ENCODE measurements around the gene IL1RL1. TPM values are rescaled to one million over a fixed set of nuclear protein-coding genes. Genes with fewer than 3 reads are reported as not detected.

Gene IL1RL1
- polyA plus RNA-seq, 1 donor = 0.46 TPM

- H3K27ac ChIP-seq (ENCODE audit: low read length) = no peak overlapping the region
- DNase-seq = no peak
- no peaks in the 10 kb centered on the region for H3K4me1 ChIP-seq (ENCODE audit: control insufficient read depth, insufficient read depth, low read length)
- no peaks in the 10 kb centered on the region for H3K9me3 ChIP-seq (ENCODE audit: control insufficient read depth, low read depth, low read length)
- peaks cover 8% of the 10 kb centered on the region for H3K27me3 ChIP-seq (ENCODE audit: control insufficient read depth, insufficient read depth, low read length)
- no peaks in the 10 kb centered on the region for H3K36me3 ChIP-seq (ENCODE audit: control insufficient read depth, insufficient read depth, low read length)
- no CpG with 5 or more reads among the region's 1 CpG for WGBS (ENCODE audit: insufficient coverage, low lambda C conversion rate)
- H3K4me3 ChIP-seq (ENCODE audit: low read length) = no peak overlapping the region
Observed at GRCh38 chr2:102350137-102350793, 38.9 kb downstream of the IL1RL1 start.

DNA sequence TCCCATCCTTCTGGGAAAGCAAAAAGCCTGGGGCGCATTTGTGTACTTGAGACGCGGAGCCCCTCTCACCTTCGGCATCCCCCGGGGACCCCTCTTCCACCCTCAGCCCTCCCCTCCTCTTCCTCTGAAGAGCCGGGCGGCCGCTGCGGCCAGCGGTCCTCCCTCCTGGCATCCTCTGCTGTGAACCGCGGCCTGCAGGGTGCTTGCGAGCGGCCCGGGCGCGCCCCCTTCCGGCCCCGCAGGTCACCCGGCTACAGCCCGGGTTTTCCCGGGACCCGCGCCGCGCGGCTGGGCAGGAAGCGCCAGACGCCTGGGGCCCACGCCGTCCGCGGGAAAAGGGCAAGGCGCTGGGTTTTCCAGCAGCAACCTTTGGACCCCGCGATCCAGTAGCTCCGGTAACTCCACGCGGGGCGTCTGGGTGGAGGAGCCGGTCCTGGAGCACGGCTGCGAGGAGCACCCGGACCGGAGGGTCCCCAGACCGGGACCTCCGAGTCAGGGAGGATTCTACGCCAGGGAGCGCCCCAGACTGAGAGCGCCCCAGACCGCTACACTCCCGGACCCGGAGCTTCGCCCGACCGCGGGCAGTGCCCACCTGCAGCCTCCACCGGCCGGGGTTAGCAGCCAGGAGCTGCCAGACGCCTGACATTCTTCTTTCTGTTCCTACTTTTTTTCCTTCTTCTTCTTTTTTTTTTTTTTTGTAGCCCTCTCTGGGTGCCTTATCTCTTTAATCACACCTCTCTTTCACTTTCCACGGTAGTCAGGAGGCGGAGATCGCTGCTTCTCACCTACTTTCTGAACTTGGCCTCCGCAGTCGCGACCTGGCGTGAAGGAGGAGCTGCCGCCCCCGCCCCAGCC, 44.4 kb downstream of the IL1RL1 start, which contains the start of gene IL18R1:
Gene IL18R1 (plus strand): TSS at position 271 of the 855 bp plus-strand sequence. CDS start 6,865 bp downstream, outside the sequence.
- peaks cover 3% of the 10 kb centered on the region for H3K27me3 ChIP-seq (ENCODE audit: control insufficient read depth, insufficient read depth, low read length)
- no peaks in the 10 kb centered on the region for H3K4me1 ChIP-seq (ENCODE audit: control insufficient read depth, insufficient read depth, low read length)
- 0% methylated on average over 3 of the region's 69 CpGs for whole genome bisulfite sequencing (ENCODE audit: insufficient coverage, low lambda C conversion rate)
- peak; percentile 66 to 86 for DNase-seq
- peak within 1 kb of the TSS; percentile 74 for H3K4me3 ChIP-seq (ENCODE audit: low read length)
- peak within 1 kb of the TSS; percentile 50 for H3K27ac ChIP-seq (ENCODE audit: low read length)
- no peaks in the 10 kb centered on the region for H3K9me3 ChIP-seq (ENCODE audit: control insufficient read depth, low read depth, low read length)
- no peaks in the 10 kb centered on the region for H3K36me3 ChIP-seq (ENCODE audit: control insufficient read depth, insufficient read depth, low read length)

DNA sequence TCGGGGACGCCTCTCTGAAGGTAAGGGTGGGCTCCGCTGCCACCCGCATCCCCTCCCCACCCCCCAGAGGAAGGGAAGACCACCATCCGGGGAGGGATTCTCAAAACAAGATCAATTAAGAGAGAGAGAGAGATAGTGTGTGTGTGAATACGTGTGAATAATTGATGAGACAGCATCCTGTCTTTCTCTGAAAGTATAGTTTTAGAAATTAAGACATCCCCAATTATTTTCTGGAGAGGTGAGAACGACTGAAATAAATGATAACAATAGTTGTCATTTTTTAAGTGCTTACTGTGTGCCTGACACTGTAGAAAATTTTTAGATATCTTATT, 45.0 kb downstream of the IL1RL1 start:
- Histone ChIP-seq H3K4me1 (ENCODE audit: control insufficient read depth, insufficient read depth, low read length) (no peaks in the 10 kb centered on the region), H3K9me3 (ENCODE audit: control insufficient read depth, low read depth, low read length) (no peaks in the 10 kb centered on the region), H3K4me3 (ENCODE audit: low read length) (peak overlapping the region; percentile 74), H3K27me3 (ENCODE audit: control insufficient read depth, insufficient read depth, low read length) (peaks cover 3% of the 10 kb centered on the region), H3K36me3 (ENCODE audit: control insufficient read depth, insufficient read depth, low read length) (no peaks in the 10 kb centered on the region), H3K27ac (ENCODE audit: low read length) (no peak overlapping the region)
- DNase-seq = no peak
- WGBS (ENCODE audit: insufficient coverage, low lambda C conversion rate) = 40% methylated on average over 2 of the region's 7 CpGs

DNA sequence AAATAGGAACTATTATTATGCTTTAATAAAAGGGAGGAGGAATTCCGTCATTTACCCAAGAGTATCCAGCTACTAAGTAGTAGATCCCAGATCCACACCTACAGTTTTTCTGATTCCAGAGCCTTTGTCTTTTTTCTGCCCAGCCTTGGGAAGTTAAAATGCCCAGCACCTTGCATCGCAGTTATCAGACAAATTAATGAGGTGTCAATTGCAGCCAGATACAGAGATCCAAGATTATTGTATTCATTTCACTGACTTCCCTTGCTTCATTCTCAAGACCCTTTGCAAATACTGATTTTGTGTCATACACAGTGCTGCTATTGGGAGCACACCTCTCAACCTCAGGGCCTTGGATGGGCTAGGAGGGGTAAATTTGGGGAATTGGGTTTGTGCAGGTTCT, 45.4 kb downstream of the IL1RL1 start:
- Histone ChIP-seq H3K27ac (ENCODE audit: low read length) (no peak overlapping the region), H3K36me3 (ENCODE audit: control insufficient read depth, insufficient read depth, low read length) (no peaks in the 10 kb centered on the region), H3K4me3 (ENCODE audit: low read length) (no peak overlapping the region), H3K4me1 (ENCODE audit: control insufficient read depth, insufficient read depth, low read length) (no peaks in the 10 kb centered on the region), H3K9me3 (ENCODE audit: control insufficient read depth, low read depth, low read length) (no peaks in the 10 kb centered on the region), H3K27me3 (ENCODE audit: control insufficient read depth, insufficient read depth, low read length) (peaks cover 2% of the 10 kb centered on the region)
- no CpG with 5 or more reads among the region's 2 CpGs for WGBS (ENCODE audit: insufficient coverage, low lambda C conversion rate)
- DNase-seq = no peak

GRCh38 chr2:102357937-102358336, 46.6 kb downstream of the IL1RL1 start:
- no peaks in the 10 kb centered on the region for H3K4me1 ChIP-seq (ENCODE audit: control insufficient read depth, insufficient read depth, low read length)
- H3K9me3 ChIP-seq (ENCODE audit: control insufficient read depth, low read depth, low read length) = no peaks in the 10 kb centered on the region
- no peak overlapping the region for H3K27ac ChIP-seq (ENCODE audit: low read length)
- no peaks in the 10 kb centered on the region for H3K27me3 ChIP-seq (ENCODE audit: control insufficient read depth, insufficient read depth, low read length)
- H3K36me3 ChIP-seq (ENCODE audit: control insufficient read depth, insufficient read depth, low read length) = no peaks in the 10 kb centered on the region
- DNase-seq = no peak
- 90% methylated on average over 2 of the region's 2 CpGs for WGBS (ENCODE audit: insufficient coverage, low lambda C conversion rate)
- no peak overlapping the region for H3K4me3 ChIP-seq (ENCODE audit: low read length)

- Histone ChIP-seq H3K9me3 (ENCODE audit: control insufficient read depth, low read depth, low read length) (no peaks in the 10 kb centered on the region), H3K27ac (ENCODE audit: low read length) (no peak overlapping the region), H3K4me3 (ENCODE audit: low read length) (no peak overlapping the region), H3K27me3 (ENCODE audit: control insufficient read depth, insufficient read depth, low read length) (no peaks in the 10 kb centered on the region), H3K4me1 (ENCODE audit: control insufficient read depth, insufficient read depth, low read length) (no peaks in the 10 kb centered on the region), H3K36me3 (ENCODE audit: control insufficient read depth, insufficient read depth, low read length) (no peaks in the 10 kb centered on the region)
- no CpG with 5 or more reads among the region's 8 CpGs for WGBS (ENCODE audit: insufficient coverage, low lambda C conversion rate)
- no peak for DNase-seq
Observed at GRCh38 chr2:102358496-102358895, 47.1 kb downstream of the IL1RL1 start.

GRCh38 chr2:102359527-102359926, 48.2 kb downstream of the IL1RL1 start:
- no peaks in the 10 kb centered on the region for H3K4me1 ChIP-seq (ENCODE audit: control insufficient read depth, insufficient read depth, low read length)
- no peak overlapping the region for H3K27ac ChIP-seq (ENCODE audit: low read length)
- 82% methylated on average over 3 of the region's 3 CpGs for WGBS (ENCODE audit: insufficient coverage, low lambda C conversion rate)
- peak; percentile 11 to 23 for DNase-seq
- H3K27me3 ChIP-seq (ENCODE audit: control insufficient read depth, insufficient read depth, low read length) = no peaks in the 10 kb centered on the region
- H3K4me3 ChIP-seq (ENCODE audit: low read length) = no peak overlapping the region
- no peaks in the 10 kb centered on the region for H3K36me3 ChIP-seq (ENCODE audit: control insufficient read depth, insufficient read depth, low read length)
- no peaks in the 10 kb centered on the region for H3K9me3 ChIP-seq (ENCODE audit: control insufficient read depth, low read depth, low read length)

DNA sequence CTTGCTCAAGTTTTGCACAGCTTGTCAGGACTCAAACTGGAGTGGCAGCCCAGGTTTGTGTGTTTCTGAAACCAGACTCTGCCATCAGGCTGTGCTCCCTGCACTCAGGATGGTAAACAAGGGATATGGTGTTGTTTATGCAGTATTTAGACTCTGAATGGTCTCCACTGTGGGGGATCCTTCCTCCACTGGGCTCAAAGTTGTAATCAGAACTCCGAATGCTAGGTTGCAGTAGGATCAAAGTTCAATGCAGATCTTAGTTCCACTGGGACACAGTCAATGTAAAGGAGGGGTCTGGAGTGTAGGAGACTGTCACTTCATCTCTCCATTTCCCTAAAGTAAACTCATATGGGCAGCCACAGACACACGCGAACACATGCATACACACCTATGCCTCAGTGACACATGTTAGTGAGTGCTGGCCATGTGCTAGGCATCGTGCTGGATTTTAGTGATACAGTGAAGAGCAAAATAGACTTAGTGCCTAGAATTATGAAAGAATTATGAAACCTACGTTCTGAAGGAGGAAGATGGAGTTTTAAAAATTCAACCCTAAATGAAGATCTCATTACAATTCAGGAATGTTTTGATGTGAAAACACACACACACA, 50.4 kb downstream of the IL1RL1 start:
- WGBS (ENCODE audit: insufficient coverage, low lambda C conversion rate) = 86% methylated on average over 2 of the region's 5 CpGs
- Histone ChIP-seq H3K9me3 (ENCODE audit: control insufficient read depth, low read depth, low read length) (peaks cover 3% of the 10 kb centered on the region), H3K27ac (ENCODE audit: low read length) (no peak overlapping the region), H3K27me3 (ENCODE audit: control insufficient read depth, insufficient read depth, low read length) (no peaks in the 10 kb centered on the region), H3K4me1 (ENCODE audit: control insufficient read depth, insufficient read depth, low read length) (no peaks in the 10 kb centered on the region), H3K36me3 (ENCODE audit: control insufficient read depth, insufficient read depth, low read length) (no peaks in the 10 kb centered on the region), H3K4me3 (ENCODE audit: low read length) (no peak overlapping the region)
- DNase-seq = no peak

- H3K36me3 ChIP-seq (ENCODE audit: control insufficient read depth, insufficient read depth, low read length) = no peaks in the 10 kb centered on the region
- H3K4me3 ChIP-seq (ENCODE audit: low read length) = no peak overlapping the region
- no peak overlapping the region for H3K27ac ChIP-seq (ENCODE audit: low read length)
- H3K27me3 ChIP-seq (ENCODE audit: control insufficient read depth, insufficient read depth, low read length) = no peaks in the 10 kb centered on the region
- no peaks in the 10 kb centered on the region for H3K4me1 ChIP-seq (ENCODE audit: control insufficient read depth, insufficient read depth, low read length)
- H3K9me3 ChIP-seq (ENCODE audit: control insufficient read depth, low read depth, low read length) = peaks cover 3% of the 10 kb centered on the region
- DNase-seq = no peak
- WGBS (ENCODE audit: insufficient coverage, low lambda C conversion rate) = 89% methylated on average over 1 of the region's 1 CpG
Observed at GRCh38 chr2:102365763-102366162, 54.4 kb downstream of the IL1RL1 start.

GRCh38 chr2:102366406-102367112, 55.2 kb downstream of the IL1RL1 start:
- no peak overlapping the region for H3K27ac ChIP-seq (ENCODE audit: low read length)
- H3K4me1 ChIP-seq (ENCODE audit: control insufficient read depth, insufficient read depth, low read length) = no peaks in the 10 kb centered on the region
- peaks cover 3% of the 10 kb centered on the region for H3K9me3 ChIP-seq (ENCODE audit: control insufficient read depth, low read depth, low read length)
- 100% methylated on average over 1 of the region's 3 CpGs for WGBS (ENCODE audit: insufficient coverage, low lambda C conversion rate)
- H3K4me3 ChIP-seq (ENCODE audit: low read length) = no peak overlapping the region
- no peak for DNase-seq
- H3K27me3 ChIP-seq (ENCODE audit: control insufficient read depth, insufficient read depth, low read length) = no peaks in the 10 kb centered on the region
- H3K36me3 ChIP-seq (ENCODE audit: control insufficient read depth, insufficient read depth, low read length) = no peaks in the 10 kb centered on the region
